GM23248 (cell line): ENCODE results near the gene C15orf61. TPM values are rescaled to one million over a fixed set of nuclear protein-coding genes. Genes with fewer than 3 reads are reported as not detected.

Source experiments
- DNase-seq: peaks from one replicate; pipeline ENCODE4 v3.0.0-alpha.2; 2015
- H2AFZ ChIP-seq: fragments of 200-600 bp; sonication (generic); 2 replicates; pipeline ENCODE4 v1.6.1; 2016; ENCODE audit warnings: antibody characterized with exemption
- H3F3A ChIP-seq: fragments of 200-600 bp; sonication (generic); 2 replicates; pipeline ENCODE4 v1.6.1; 2016; ENCODE audit warnings: mild to moderate bottlenecking, antibody characterized with exemption, mixed run types; ENCODE audit not compliant: insufficient read depth
- H3K27ac ChIP-seq: fragments of 200-600 bp; sonication (generic); 2 replicates; pipeline ENCODE4 v1.5.1; 2016; ENCODE audit warnings: mild to moderate bottlenecking
- H3K27me3 ChIP-seq: fragments of 200-600 bp; sonication (generic); replicated peaks from 2 replicates; pipeline ENCODE4 v1.6.1; 2016; ENCODE audit warnings: mild to moderate bottlenecking; ENCODE audit not compliant: insufficient read depth
- H3K36me3 ChIP-seq: fragments of 200-600 bp; sonication (generic); 2 replicates; pipeline ENCODE4 v1.6.1; 2016; ENCODE audit warnings: low read depth, mild to moderate bottlenecking
- H3K4me1 ChIP-seq: fragments of 200-600 bp; sonication (generic); 2 replicates; pipeline ENCODE4 v1.6.1; 2016; ENCODE audit warnings: mild to moderate bottlenecking; ENCODE audit not compliant: insufficient read depth
- H3K4me2 ChIP-seq: fragments of 200-600 bp; sonication (generic); one replicate; pipeline ENCODE4 v1.6.1; 2016; ENCODE audit warnings: mild to moderate bottlenecking; ENCODE audit not compliant: unreplicated experiment
- H3K4me3 ChIP-seq: fragments of 200-600 bp; sonication (generic); 2 replicates; pipeline ENCODE4 v1.5.1; 2016; ENCODE audit warnings: mild to moderate bottlenecking
- H3K79me2 ChIP-seq: fragments of 200-600 bp; sonication (generic); 2 replicates; pipeline ENCODE4 v1.6.1; 2016; ENCODE audit warnings: mild to moderate bottlenecking; ENCODE audit not compliant: insufficient read depth
- H3K9ac ChIP-seq: fragments of 200-600 bp; sonication (generic); 2 replicates; pipeline ENCODE4 v1.6.1; 2016; ENCODE audit warnings: mild to moderate bottlenecking
- H3K9me2 ChIP-seq: fragments of 200-600 bp; sonication (generic); 2 replicates; pipeline ENCODE4 v1.6.1; 2016; ENCODE audit warnings: mixed run types, mild to moderate bottlenecking, moderate library complexity; ENCODE audit not compliant: insufficient read depth
- H3K9me3 ChIP-seq: fragments of 200-600 bp; sonication (generic); one replicate; pipeline ENCODE4 v1.6.1; 2017; ENCODE audit warnings: low read depth
- H4K20me1 ChIP-seq: fragments of 200-600 bp; sonication (generic); 2 replicates; pipeline ENCODE4 v1.6.0; 2016; ENCODE audit not compliant: insufficient read depth
- EZH2 ChIP-seq: fragments of 200-600 bp; sonication (generic); IDR thresholded peaks from 2 replicates; pipeline ENCODE4 v1.6.1; 2018; ENCODE audit warnings: antibody characterized with exemption, mild to moderate bottlenecking; ENCODE audit not compliant: insufficient read depth, poor library complexity, severe bottlenecking
- EZH2phosphoT487 ChIP-seq: fragments of 200-600 bp; sonication (generic); IDR thresholded peaks from 2 replicates; pipeline ENCODE4 v1.6.1; 2018; ENCODE audit warnings: antibody characterized with exemption, moderate library complexity, mild to moderate bottlenecking, low read depth; ENCODE audit not compliant: insufficient read depth
- WGBS, 2 experiments: methylation state at CpG; one replicate each; pipeline ENCODE4 v1.1.6; 2015 to 2017; ENCODE audit warnings: low lambda C conversion rate in 2 of 2, low coverage in 1 of 2; ENCODE audit errors: missing lambda C conversion rate in 2 of 2; 5-methylcytosine and 5-hydroxymethylcytosine counted together
- in situ Hi-C: fragments of 300-500 bp; cut with MboI; formaldehyde crosslinking; loops from 2 replicates; pipeline ENCODE4 v1.15.0; 2020
- polyA plus RNA-seq: library from polyadenylated mRNA; unstranded; fragments of >200 nt; fragmentation: Nextera tagmentation; extraction: Ambion mirVana; gene quantifications from 2 replicates; pipeline ENCODE4 v1.2.1, GENCODE V29; 2016
- total RNA-seq: library from RNA; depleted of rRNA; stranded (reverse); fragments of >200 nt; shearing (Covaris generic); gene quantifications from 2 replicates; pipeline ENCODE4 v1.2.3, GENCODE V29; 2014

The C15orf61 gene
- total and polyA plus RNA-seq, 2 experiments from 2014 or later: 3.7 to 10.5 TPM

DNA sequence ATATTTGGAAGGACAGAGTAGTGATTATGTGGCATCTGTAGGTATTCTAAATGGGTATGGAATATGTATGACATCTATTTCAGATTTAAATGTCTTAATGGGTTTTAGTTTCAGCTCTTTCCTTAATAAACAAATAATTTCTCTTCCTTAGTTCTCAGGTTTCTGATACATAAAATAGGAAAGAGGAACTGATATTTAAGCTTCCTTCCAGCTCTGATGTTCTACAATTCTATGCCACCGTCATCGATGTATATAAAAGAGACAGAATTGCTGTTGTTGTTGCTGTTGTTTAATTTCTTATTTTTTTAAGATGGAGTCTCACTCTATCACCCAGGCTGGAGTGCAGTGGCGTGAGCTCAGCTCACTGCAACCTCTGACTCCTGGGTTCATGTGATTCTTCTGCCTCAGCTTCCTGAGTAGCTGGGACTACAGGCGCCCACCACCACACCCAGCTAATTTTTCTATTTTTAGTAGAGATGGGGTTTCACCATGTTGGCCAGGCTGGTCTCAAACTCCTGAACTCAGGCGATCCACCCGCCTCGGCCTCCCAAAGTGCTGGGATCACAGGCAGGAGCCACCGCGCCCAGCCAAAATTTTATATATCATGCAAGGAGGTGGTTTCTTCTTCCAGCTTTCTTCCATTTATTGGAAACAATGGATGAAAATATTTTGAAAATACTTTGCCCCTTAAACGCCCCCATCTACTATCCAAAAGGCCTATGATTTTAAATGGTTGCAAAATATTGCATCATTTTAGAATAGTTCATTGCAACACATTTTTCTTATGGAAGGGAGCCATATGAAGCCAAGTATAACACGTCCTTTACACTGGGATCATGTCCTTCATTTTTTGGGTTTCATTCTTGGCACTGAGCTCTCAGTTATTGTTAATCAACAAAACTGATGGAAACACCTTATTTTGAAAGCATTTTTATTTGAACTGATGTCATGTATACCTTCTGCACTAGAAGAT, 13.9 kb upstream of the C15orf61 start:
- in situ Hi-C loops: loop anchor here (10.0 kb wide), 1 partner anchor 328 kb away; no protein-coding TSS in a partner anchor
- Histone ChIP-seq H3K4me2 (no peak overlapping the region), H3K4me1 (peaks cover 54% of the 10 kb centered on the region), H2AFZ (no peak overlapping the region), H3F3A (peaks cover 39% of the 10 kb centered on the region), H4K20me1 (no peaks in the 10 kb centered on the region), H3K79me2 (no peaks in the 10 kb centered on the region), H3K9me3 (no peaks in the 10 kb centered on the region), H3K27me3 (no peaks in the 10 kb centered on the region), H3K27ac (no peak overlapping the region), H3K4me3 (no peak overlapping the region), H3K36me3 (no peaks in the 10 kb centered on the region), H3K9ac (no peak overlapping the region), H3K9me2 (no peaks in the 10 kb centered on the region)
- DNase-seq: peak; percentile 45
- TF ChIP-seq EZH2 (no peak), EZH2phosphoT487 (no peak)
- WGBS, 2 experiments: 71 to 79% methylated on average over 11 of the region's 11 CpGs

DNA sequence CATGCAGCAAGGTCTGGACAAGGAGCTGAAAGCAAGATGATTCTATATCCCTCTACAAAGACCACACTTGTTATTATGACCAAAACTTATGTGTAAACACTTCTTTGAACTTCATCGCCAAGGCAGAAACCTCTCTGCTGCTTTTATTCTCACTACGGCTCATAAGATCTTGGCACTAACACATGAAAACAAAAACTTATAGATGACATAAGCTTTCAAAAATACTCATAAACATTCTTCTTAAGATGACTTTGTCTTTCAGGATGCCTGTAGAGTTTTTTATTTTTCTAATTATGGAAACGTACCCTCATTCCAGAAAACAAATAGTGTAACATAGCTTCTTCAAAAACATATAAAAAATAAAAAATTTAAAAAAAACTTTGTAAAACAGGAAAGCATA, 12.5 kb upstream of the C15orf61 start:
- WGBS, 2 experiments: 80 to 89% methylated on average over 3 of the region's 3 CpGs
- H3F3A ChIP-seq: peaks cover 45% of the 10 kb centered on the region
- no peaks in the 10 kb centered on the region for H4K20me1 ChIP-seq
- H3K4me1 ChIP-seq: peaks cover 56% of the 10 kb centered on the region
- in situ Hi-C loops: loop anchor here (10.0 kb wide), 1 partner anchor 326 kb away; no protein-coding TSS in a partner anchor
- no peak overlapping the region for H3K27ac ChIP-seq
- H3K36me3 ChIP-seq: no peaks in the 10 kb centered on the region
- H3K4me3 ChIP-seq: no peak overlapping the region
- TF ChIP-seq EZH2: no peak
- TF ChIP-seq EZH2phosphoT487: no peak
- no peak overlapping the region for H2AFZ ChIP-seq
- H3K79me2 ChIP-seq: no peaks in the 10 kb centered on the region
- no peaks in the 10 kb centered on the region for H3K9me3 ChIP-seq
- no peak for DNase-seq
- no peaks in the 10 kb centered on the region for H3K9me2 ChIP-seq
- H3K9ac ChIP-seq: no peak overlapping the region
- H3K4me2 ChIP-seq: no peak overlapping the region
- H3K27me3 ChIP-seq: no peaks in the 10 kb centered on the region

DNA sequence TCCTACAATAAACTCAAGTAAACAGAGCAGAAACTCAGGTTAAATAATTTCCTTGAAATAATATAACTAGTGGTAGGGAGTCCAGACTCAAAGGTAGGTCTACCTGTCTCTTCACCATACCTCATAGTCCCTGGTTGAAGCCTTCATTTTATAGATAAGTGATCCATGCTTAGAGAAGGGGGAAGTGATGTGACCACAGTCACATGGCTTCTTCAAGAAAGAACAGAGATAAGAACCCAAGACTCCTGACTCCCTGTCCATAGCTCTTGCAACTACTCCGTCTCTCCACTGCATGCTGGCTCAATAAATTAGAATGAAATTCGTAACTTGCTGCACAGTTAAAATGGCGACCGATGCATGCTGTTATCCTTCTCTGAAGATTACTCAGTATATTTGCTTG, 11.0 kb upstream of the C15orf61 start:
- H3K4me3 ChIP-seq: no peak overlapping the region
- no peaks in the 10 kb centered on the region for H3K27me3 ChIP-seq
- no peak for DNase-seq
- WGBS, 2 experiments: 92 to 94% methylated on average over 4 of the region's 4 CpGs
- H3K4me2 ChIP-seq: no peak overlapping the region
- no peak overlapping the region for H3K9ac ChIP-seq
- in situ Hi-C loops: loop anchor here (10.0 kb wide), 1 partner anchor 325 kb away; no protein-coding TSS in a partner anchor
- no peak overlapping the region for H3K27ac ChIP-seq
- no peak overlapping the region for H2AFZ ChIP-seq
- no peaks in the 10 kb centered on the region for H3K9me3 ChIP-seq
- no peaks in the 10 kb centered on the region for H4K20me1 ChIP-seq
- H3K9me2 ChIP-seq: no peaks in the 10 kb centered on the region
- no peaks in the 10 kb centered on the region for H3K36me3 ChIP-seq
- no peaks in the 10 kb centered on the region for H3K79me2 ChIP-seq
- H3F3A ChIP-seq: peaks cover 35% of the 10 kb centered on the region
- H3K4me1 ChIP-seq: peaks cover 43% of the 10 kb centered on the region
- no peak for TF ChIP-seq EZH2
- TF ChIP-seq EZH2phosphoT487: no peak

DNA sequence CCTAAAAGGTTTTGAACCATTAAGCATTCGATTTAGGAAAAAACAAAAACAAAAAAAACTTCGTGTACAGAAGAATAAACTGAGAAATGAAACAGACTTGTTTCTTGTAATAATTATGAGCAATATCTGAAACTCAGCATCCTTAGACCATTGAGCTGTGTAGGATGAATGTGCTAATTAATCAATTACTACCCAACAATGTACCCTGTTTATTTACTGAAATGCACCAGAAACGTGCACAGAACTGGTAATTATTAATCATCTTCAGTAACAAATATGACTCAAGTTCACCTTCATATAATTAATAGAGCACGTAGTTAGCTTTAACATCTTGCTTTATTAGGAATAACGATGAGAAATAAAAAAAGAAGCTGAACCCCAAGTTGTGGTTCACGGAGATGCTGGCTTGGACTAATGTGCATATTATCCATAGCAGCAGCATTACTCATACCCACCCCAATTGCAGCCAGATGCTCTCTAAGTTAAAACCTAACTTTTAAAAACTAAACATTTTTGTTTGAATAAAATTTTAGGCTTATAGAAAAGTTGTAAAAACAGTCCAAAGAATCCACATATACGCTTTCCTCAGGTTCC, 10.2 kb upstream of the C15orf61 start:
- H3K27ac ChIP-seq: peak overlapping the region; percentile 72
- no peaks in the 10 kb centered on the region for H4K20me1 ChIP-seq
- H3K27me3 ChIP-seq: no peaks in the 10 kb centered on the region
- no peaks in the 10 kb centered on the region for H3K79me2 ChIP-seq
- TF ChIP-seq EZH2: no peak
- no peak for TF ChIP-seq EZH2phosphoT487
- no peaks in the 10 kb centered on the region for H3K9me3 ChIP-seq
- H3K9me2 ChIP-seq: no peaks in the 10 kb centered on the region
- in situ Hi-C loops: no loop called here
- peak overlapping the region; percentile 19; the same call in 1 of the 2 replicates for H3K4me3 ChIP-seq
- no peaks in the 10 kb centered on the region for H3K36me3 ChIP-seq
- H2AFZ ChIP-seq: peak overlapping the region; percentile 34
- DNase-seq: peak; percentile 90
- H3K4me1 ChIP-seq: peaks cover 36% of the 10 kb centered on the region
- WGBS, 2 experiments: 28 to 31% methylated on average over 7 of the region's 7 CpGs
- peak overlapping the region; percentile 75 for H3K4me2 ChIP-seq
- 0 out of 2 replicates have a peak overlapping the region, but pooled peaks have one; percentile 7 for H3K9ac ChIP-seq
- peaks cover 27% of the 10 kb centered on the region for H3F3A ChIP-seq
